HL-60 (cell line): Measurements from ENCODE around the gene FOXO3.

Experiments
- GABPA ChIP-seq: IDR thresholded peaks from 2 replicates; pipeline ENCODE4 v1.6.1; 2012; ENCODE audit warnings: low read depth
- POLR2AphosphoS5 ChIP-seq: IDR thresholded peaks from 2 replicates; pipeline ENCODE4 v1.6.1; 2012; ENCODE audit warnings: low read depth
- SPI1 ChIP-seq: IDR thresholded peaks from 2 replicates; pipeline ENCODE4 v1.6.1; 2012; ENCODE audit warnings: low read depth, mild to moderate bottlenecking, borderline replicate concordance
- TF ChIP-seq, protein P1 (sequence below): IDR thresholded peaks from one replicate; pipeline ENCODE4 v1.5.1; 2011; ENCODE audit warnings: low read length, control low read depth, inconsistent platforms; ENCODE audit not compliant: insufficient read depth
- TF ChIP-seq, protein P2 (sequence below): IDR thresholded peaks from 2 replicates; pipeline ENCODE4 v1.6.1; 2012; ENCODE audit warnings: low read depth; ENCODE audit not compliant: insufficient replicate concordance

DNA sequence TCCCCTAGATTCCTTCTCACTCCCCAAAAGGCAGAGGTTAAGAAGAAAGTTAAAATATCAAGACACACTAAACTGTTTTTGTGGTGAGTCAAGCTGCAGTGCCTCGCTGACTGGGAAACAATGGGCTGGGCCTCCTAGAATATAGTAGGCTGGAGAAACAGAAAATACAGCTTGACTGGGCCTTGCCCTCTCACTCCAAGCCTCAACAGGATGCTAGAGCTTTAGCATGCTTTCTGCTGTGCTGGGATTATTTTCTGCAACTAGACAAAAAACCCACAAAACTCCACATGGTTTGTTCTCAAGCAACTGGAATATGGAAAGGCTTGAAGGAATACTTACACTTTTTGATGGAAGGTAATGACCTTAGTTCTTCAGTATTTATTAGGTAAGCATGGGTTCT is 27.9 kb downstream of the FOXO3 start:
- TF ChIP-seq, protein P1, sequence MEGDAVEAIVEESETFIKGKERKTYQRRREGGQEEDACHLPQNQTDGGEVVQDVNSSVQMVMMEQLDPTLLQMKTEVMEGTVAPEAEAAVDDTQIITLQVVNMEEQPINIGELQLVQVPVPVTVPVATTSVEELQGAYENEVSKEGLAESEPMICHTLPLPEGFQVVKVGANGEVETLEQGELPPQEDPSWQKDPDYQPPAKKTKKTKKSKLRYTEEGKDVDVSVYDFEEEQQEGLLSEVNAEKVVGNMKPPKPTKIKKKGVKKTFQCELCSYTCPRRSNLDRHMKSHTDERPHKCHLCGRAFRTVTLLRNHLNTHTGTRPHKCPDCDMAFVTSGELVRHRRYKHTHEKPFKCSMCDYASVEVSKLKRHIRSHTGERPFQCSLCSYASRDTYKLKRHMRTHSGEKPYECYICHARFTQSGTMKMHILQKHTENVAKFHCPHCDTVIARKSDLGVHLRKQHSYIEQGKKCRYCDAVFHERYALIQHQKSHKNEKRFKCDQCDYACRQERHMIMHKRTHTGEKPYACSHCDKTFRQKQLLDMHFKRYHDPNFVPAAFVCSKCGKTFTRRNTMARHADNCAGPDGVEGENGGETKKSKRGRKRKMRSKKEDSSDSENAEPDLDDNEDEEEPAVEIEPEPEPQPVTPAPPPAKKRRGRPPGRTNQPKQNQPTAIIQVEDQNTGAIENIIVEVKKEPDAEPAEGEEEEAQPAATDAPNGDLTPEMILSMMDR: no peak
- TF ChIP-seq, protein P2, sequence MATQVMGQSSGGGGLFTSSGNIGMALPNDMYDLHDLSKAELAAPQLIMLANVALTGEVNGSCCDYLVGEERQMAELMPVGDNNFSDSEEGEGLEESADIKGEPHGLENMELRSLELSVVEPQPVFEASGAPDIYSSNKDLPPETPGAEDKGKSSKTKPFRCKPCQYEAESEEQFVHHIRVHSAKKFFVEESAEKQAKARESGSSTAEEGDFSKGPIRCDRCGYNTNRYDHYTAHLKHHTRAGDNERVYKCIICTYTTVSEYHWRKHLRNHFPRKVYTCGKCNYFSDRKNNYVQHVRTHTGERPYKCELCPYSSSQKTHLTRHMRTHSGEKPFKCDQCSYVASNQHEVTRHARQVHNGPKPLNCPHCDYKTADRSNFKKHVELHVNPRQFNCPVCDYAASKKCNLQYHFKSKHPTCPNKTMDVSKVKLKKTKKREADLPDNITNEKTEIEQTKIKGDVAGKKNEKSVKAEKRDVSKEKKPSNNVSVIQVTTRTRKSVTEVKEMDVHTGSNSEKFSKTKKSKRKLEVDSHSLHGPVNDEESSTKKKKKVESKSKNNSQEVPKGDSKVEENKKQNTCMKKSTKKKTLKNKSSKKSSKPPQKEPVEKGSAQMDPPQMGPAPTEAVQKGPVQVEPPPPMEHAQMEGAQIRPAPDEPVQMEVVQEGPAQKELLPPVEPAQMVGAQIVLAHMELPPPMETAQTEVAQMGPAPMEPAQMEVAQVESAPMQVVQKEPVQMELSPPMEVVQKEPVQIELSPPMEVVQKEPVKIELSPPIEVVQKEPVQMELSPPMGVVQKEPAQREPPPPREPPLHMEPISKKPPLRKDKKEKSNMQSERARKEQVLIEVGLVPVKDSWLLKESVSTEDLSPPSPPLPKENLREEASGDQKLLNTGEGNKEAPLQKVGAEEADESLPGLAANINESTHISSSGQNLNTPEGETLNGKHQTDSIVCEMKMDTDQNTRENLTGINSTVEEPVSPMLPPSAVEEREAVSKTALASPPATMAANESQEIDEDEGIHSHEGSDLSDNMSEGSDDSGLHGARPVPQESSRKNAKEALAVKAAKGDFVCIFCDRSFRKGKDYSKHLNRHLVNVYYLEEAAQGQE: no peak
- no peak for TF ChIP-seq POLR2AphosphoS5
- TF ChIP-seq GABPA: no peak
- TF ChIP-seq SPI1: no peak
